Right kidney (tissue), 1 donor: Measurements from ENCODE around the gene NOS1.
"Not testable (repeated sequence)": the region's sequence is repeated elsewhere in the genome, so short reads cannot be mapped to it uniquely, and the experiment has no call there.

Experiments
- DNase-seq: peaks from one replicate; pipeline ENCODE4 v3.0.0-alpha.2; 2016

The NOS1 gene

GRCh38 chr12:117261247-117261646 is 100.2 kb downstream of the NOS1 start:
- no peak for DNase-seq

- DNase-seq = no peak
Observed at GRCh38 chr12:117255386-117255785, 106.0 kb downstream of the NOS1 start.

GRCh38 chr12:117243488-117243887 is 117.9 kb downstream of the NOS1 start:
- DNase-seq = no peak

GRCh38 chr12:117241697-117242096 is 119.7 kb downstream of the NOS1 start:
- DNase-seq = no peak

GRCh38 chr12:117240081-117240755 is 121.2 kb downstream of the NOS1 start:
- DNase-seq = no peak

- peak; percentile 59 for DNase-seq
Observed at GRCh38 chr12:117236456-117237001, 124.9 kb downstream of the NOS1 start.

GRCh38 chr12:117235261-117235660 is 126.2 kb downstream of the NOS1 start:
- DNase-seq = no peak

- DNase-seq = no peak
Observed at GRCh38 chr12:117234441-117234840, 127.0 kb downstream of the NOS1 start.

GRCh38 chr12:117231750-117232149 is 129.7 kb downstream of the NOS1 start:
- no peak for DNase-seq

- no peak for DNase-seq
Observed at GRCh38 chr12:117228239-117228638, 133.2 kb downstream of the NOS1 start.

- no peak for DNase-seq
Observed at GRCh38 chr12:117227000-117227653, 134.3 kb downstream of the NOS1 start.

- no peak for DNase-seq
Observed at GRCh38 chr12:117226505-117226904, 134.9 kb downstream of the NOS1 start.

- no peak for DNase-seq
Observed at GRCh38 chr12:117225179-117225578, 136.2 kb downstream of the NOS1 start.

- DNase-seq = not testable (repeated sequence)
Observed at GRCh38 chr12:117220947-117221346, 140.5 kb downstream of the NOS1 start.

- DNase-seq = no peak
Observed at GRCh38 chr12:117218149-117218548, 143.3 kb downstream of the NOS1 start.

- DNase-seq = no peak
Observed at GRCh38 chr12:117216686-117217085, 144.7 kb downstream of the NOS1 start.

GRCh38 chr12:117214797-117215196 is 146.6 kb downstream of the NOS1 start:
- no peak for DNase-seq

- no peak for DNase-seq
Observed at GRCh38 chr12:117213295-117213808, 148.1 kb downstream of the NOS1 start.

- peak; percentile 36 for DNase-seq
Observed at GRCh38 chr12:117212563-117213190, 148.7 kb downstream of the NOS1 start.

GRCh38 chr12:117210266-117210918 is 151.0 kb downstream of the NOS1 start:
- DNase-seq = no peak

- DNase-seq = no peak
Observed at GRCh38 chr12:117209626-117210025, 151.8 kb downstream of the NOS1 start.

GRCh38 chr12:117208811-117209455 is 152.5 kb downstream of the NOS1 start:
- no peak for DNase-seq
